Measurements from ENCODE around the gene SCYL1.

Gene SCYL1

DNA sequence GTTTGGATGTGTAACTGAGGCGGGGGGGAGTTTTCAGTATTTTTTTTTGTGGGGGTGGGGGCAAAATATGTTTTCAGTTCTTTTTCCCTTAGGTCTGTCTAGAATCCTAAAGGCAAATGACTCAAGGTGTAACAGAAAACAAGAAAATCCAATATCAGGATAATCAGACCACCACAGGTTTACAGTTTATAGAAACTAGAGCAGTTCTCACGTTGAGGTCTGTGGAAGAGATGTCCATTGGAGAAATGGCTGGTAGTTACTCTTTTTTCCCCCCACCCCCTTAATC, 23.8 kb upstream of the SCYL1 start:
- H3K27ac ChIP-seq (ENCODE audit: low read depth, low read length, poor library complexity, severe bottlenecking) = peak overlapping the region; percentile 99
- H4K20me1 ChIP-seq (ENCODE audit: insufficient read depth, low read length) = no peaks in the 10 kb centered on the region
- no peaks in the 10 kb centered on the region for H3K27me3 ChIP-seq (ENCODE audit: insufficient read depth, low read length)
- H3K9ac ChIP-seq (ENCODE audit: low read length) = peak overlapping the region; percentile 99
- H3K4me1 ChIP-seq (ENCODE audit: insufficient read depth, low read length, severe bottlenecking) = peaks cover 60% of the 10 kb centered on the region
- no peaks in the 10 kb centered on the region for H3K9me2 ChIP-seq (ENCODE audit: low read depth, low read length)
- H3K4me3 ChIP-seq (ENCODE audit: low read depth, low read length, poor library complexity, severe bottlenecking) = peak overlapping the region; percentile 77
- peak overlapping the region; percentile 95 for H3K4me2 ChIP-seq (ENCODE audit: low read length)
- H3K9me3 ChIP-seq (ENCODE audit: low read length) = no peaks in the 10 kb centered on the region
- peaks cover 62% of the 10 kb centered on the region for H3K79me2 ChIP-seq (ENCODE audit: insufficient read depth, low read length)
- TF ChIP-seq, protein P1, sequence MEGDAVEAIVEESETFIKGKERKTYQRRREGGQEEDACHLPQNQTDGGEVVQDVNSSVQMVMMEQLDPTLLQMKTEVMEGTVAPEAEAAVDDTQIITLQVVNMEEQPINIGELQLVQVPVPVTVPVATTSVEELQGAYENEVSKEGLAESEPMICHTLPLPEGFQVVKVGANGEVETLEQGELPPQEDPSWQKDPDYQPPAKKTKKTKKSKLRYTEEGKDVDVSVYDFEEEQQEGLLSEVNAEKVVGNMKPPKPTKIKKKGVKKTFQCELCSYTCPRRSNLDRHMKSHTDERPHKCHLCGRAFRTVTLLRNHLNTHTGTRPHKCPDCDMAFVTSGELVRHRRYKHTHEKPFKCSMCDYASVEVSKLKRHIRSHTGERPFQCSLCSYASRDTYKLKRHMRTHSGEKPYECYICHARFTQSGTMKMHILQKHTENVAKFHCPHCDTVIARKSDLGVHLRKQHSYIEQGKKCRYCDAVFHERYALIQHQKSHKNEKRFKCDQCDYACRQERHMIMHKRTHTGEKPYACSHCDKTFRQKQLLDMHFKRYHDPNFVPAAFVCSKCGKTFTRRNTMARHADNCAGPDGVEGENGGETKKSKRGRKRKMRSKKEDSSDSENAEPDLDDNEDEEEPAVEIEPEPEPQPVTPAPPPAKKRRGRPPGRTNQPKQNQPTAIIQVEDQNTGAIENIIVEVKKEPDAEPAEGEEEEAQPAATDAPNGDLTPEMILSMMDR (IDR thresholded peaks at IDR 0.05; ENCODE audit: low read length) = no peak
- TF ChIP-seq EZH2 (IDR thresholded peaks at IDR 0.05; ENCODE audit: borderline replicate concordance, low read length) = no peak
- peaks cover 71% of the 10 kb centered on the region for H3K36me3 ChIP-seq (ENCODE audit: insufficient read depth, low read length)
- H3F3A ChIP-seq (ENCODE audit: insufficient read depth, low read length) = peaks cover 70% of the 10 kb centered on the region
- no peak overlapping the region for H2AFZ ChIP-seq (ENCODE audit: low read length)

DNA sequence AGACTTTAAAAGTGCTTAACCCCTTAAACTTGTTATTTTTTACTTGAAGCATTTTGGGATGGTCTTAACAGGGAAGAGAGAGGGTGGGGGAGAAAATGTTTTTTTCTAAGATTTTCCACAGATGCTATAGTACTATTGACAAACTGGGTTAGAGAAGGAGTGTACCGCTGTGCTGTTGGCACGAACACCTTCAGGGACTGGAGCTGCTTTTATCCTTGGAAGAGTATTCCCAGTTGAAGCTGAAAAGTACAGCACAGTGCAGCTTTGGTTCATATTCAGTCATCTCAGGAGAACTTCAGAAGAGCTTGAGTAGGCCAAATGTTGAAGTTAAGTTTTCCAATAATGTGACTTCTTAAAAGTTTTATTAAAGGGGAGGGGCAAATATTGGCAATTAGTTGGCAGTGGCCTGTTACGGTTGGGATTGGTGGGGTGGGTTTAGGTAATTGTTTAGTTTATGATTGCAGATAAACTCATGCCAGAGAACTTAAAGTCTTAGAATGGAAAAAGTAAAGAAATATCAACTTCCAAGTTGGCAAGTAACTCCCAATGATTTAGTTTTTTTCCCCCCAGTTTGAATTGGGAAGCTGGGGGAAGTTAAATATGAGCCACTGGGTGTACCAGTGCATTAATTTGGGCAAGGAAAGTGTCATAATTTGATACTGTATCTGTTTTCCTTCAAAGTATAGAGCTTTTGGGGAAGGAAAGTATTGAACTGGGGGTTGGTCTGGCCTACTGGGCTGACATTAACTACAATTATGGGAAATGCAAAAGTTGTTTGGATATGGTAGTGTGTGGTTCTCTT, 23.2 kb upstream of the SCYL1 start:
- peaks cover 76% of the 10 kb centered on the region for H3F3A ChIP-seq (ENCODE audit: insufficient read depth, low read length)
- H3K4me3 ChIP-seq (ENCODE audit: low read depth, low read length, poor library complexity, severe bottlenecking) = peak overlapping the region; percentile 77
- H3K9ac ChIP-seq (ENCODE audit: low read length) = peak overlapping the region; percentile 99
- peak overlapping the region; percentile 99 for H3K27ac ChIP-seq (ENCODE audit: low read depth, low read length, poor library complexity, severe bottlenecking)
- H4K20me1 ChIP-seq (ENCODE audit: insufficient read depth, low read length) = no peaks in the 10 kb centered on the region
- H3K4me1 ChIP-seq (ENCODE audit: insufficient read depth, low read length, severe bottlenecking) = peaks cover 60% of the 10 kb centered on the region
- TF ChIP-seq, protein P1 (IDR thresholded peaks at IDR 0.05; ENCODE audit: low read length) = no peak
- TF ChIP-seq EZH2 (IDR thresholded peaks at IDR 0.05; ENCODE audit: borderline replicate concordance, low read length) = no peak
- H3K27me3 ChIP-seq (ENCODE audit: insufficient read depth, low read length) = no peaks in the 10 kb centered on the region
- H3K36me3 ChIP-seq (ENCODE audit: insufficient read depth, low read length) = peaks cover 76% of the 10 kb centered on the region
- no peak overlapping the region for H2AFZ ChIP-seq (ENCODE audit: low read length)
- peak overlapping the region; percentile 95 for H3K4me2 ChIP-seq (ENCODE audit: low read length)
- peaks cover 62% of the 10 kb centered on the region for H3K79me2 ChIP-seq (ENCODE audit: insufficient read depth, low read length)
- no peaks in the 10 kb centered on the region for H3K9me3 ChIP-seq (ENCODE audit: low read length)
- no peaks in the 10 kb centered on the region for H3K9me2 ChIP-seq (ENCODE audit: low read depth, low read length)

DNA sequence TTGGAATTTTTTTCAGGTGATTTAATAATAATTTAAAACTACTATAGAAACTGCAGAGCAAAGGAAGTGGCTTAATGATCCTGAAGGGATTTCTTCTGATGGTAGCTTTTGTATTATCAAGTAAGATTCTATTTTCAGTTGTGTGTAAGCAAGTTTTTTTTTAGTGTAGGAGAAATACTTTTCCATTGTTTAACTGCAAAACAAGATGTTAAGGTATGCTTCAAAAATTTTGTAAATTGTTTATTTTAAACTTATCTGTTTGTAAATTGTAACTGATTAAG, 22.7 kb upstream of the SCYL1 start:
- no peak for TF ChIP-seq EZH2 (IDR thresholded peaks at IDR 0.05; ENCODE audit: borderline replicate concordance, low read length)
- TF ChIP-seq, protein P1 (IDR thresholded peaks at IDR 0.05; ENCODE audit: low read length) = no peak
- peak overlapping the region; percentile 99 for H3K9ac ChIP-seq (ENCODE audit: low read length)
- peak overlapping the region; percentile 95 for H3K4me2 ChIP-seq (ENCODE audit: low read length)
- no peaks in the 10 kb centered on the region for H3K27me3 ChIP-seq (ENCODE audit: insufficient read depth, low read length)
- no peaks in the 10 kb centered on the region for H3K9me3 ChIP-seq (ENCODE audit: low read length)
- H3F3A ChIP-seq (ENCODE audit: insufficient read depth, low read length) = peaks cover 79% of the 10 kb centered on the region
- peak overlapping the region; percentile 77 for H3K4me3 ChIP-seq (ENCODE audit: low read depth, low read length, poor library complexity, severe bottlenecking)
- H3K79me2 ChIP-seq (ENCODE audit: insufficient read depth, low read length) = peaks cover 62% of the 10 kb centered on the region
- no peaks in the 10 kb centered on the region for H3K9me2 ChIP-seq (ENCODE audit: low read depth, low read length)
- H2AFZ ChIP-seq (ENCODE audit: low read length) = no peak overlapping the region
- H4K20me1 ChIP-seq (ENCODE audit: insufficient read depth, low read length) = no peaks in the 10 kb centered on the region
- H3K4me1 ChIP-seq (ENCODE audit: insufficient read depth, low read length, severe bottlenecking) = peaks cover 60% of the 10 kb centered on the region
- peaks cover 76% of the 10 kb centered on the region for H3K36me3 ChIP-seq (ENCODE audit: insufficient read depth, low read length)
- peak overlapping the region; percentile 5 for H3K27ac ChIP-seq (ENCODE audit: low read depth, low read length, poor library complexity, severe bottlenecking)
